GM19043 (cell line): ENCODE results near the gene FTCD.

Experiments
- ATAC-seq: cut with Tn5 transposase; IDR thresholded peaks from one replicate; pipeline ENCODE4 v1.9.1; 2021; ENCODE audit warnings: low read depth; ENCODE audit not compliant: unreplicated experiment

Gene FTCD

GRCh38 chr21:46095814-46096595 is 59.4 kb downstream of the FTCD start:
- no peak for ATAC-seq

- no peak for ATAC-seq
Observed at GRCh38 chr21:46095083-46095719, 60.2 kb downstream of the FTCD start.

GRCh38 chr21:46094401-46095082 is 60.8 kb downstream of the FTCD start:
- ATAC-seq: no peak

- no peak for ATAC-seq
Observed at GRCh38 chr21:46093668-46094400, 61.5 kb downstream of the FTCD start.

GRCh38 chr21:46092811-46093667 is 62.3 kb downstream of the FTCD start:
- no peak for ATAC-seq

GRCh38 chr21:46092026-46092764 is 63.2 kb downstream of the FTCD start:
- ATAC-seq: no peak

- ATAC-seq: no peak
Observed at GRCh38 chr21:46091631-46092025, 63.8 kb downstream of the FTCD start.

- no peak for ATAC-seq
Observed at GRCh38 chr21:46091118-46091517, 64.3 kb downstream of the FTCD start.

GRCh38 chr21:46089285-46089684 is 66.1 kb downstream of the FTCD start:
- ATAC-seq: no peak

- ATAC-seq: no peak
Observed at GRCh38 chr21:46088189-46088588, 67.2 kb downstream of the FTCD start.

- no peak for ATAC-seq
Observed at GRCh38 chr21:46087641-46088040, 67.7 kb downstream of the FTCD start.
